COLO668 (cell line): ENCODE measurements around the gene YES1.
"Not testable (repeated sequence)": the region's sequence is repeated elsewhere in the genome, so short reads cannot be mapped to it uniquely, and the experiment has no call there.

ENCODE experiments used
- DNase-seq: peaks from one replicate; lab custom pipeline; 2025; ENCODE audit not compliant: unreplicated experiment; lab: John Stamatoyannopoulos, UW

The YES1 gene

GRCh38 chr18:686339-687111 lies 125.5 kb downstream of the YES1 start:
- no peak for DNase-seq

GRCh38 chr18:685438-685837 lies 126.6 kb downstream of the YES1 start:
- DNase-seq = no peak

- no peak for DNase-seq
Observed at GRCh38 chr18:683531-683930, 128.5 kb downstream of the YES1 start.

GRCh38 chr18:682833-683232 lies 129.2 kb downstream of the YES1 start:
- DNase-seq = no peak

GRCh38 chr18:682416-682815 lies 129.6 kb downstream of the YES1 start:
- not testable (repeated sequence) for DNase-seq

- no peak for DNase-seq
Observed at GRCh38 chr18:681985-682384, 130.1 kb downstream of the YES1 start.

GRCh38 chr18:680392-680791 lies 131.7 kb downstream of the YES1 start:
- DNase-seq = no peak

- no peak for DNase-seq
Observed at GRCh38 chr18:679516-679915, 132.5 kb downstream of the YES1 start.

- DNase-seq = no peak
Observed at GRCh38 chr18:678482-679182, 133.4 kb downstream of the YES1 start.

GRCh38 chr18:677951-678381 lies 134.1 kb downstream of the YES1 start:
- DNase-seq = no peak

GRCh38 chr18:677145-677544 lies 134.9 kb downstream of the YES1 start:
- no peak for DNase-seq

GRCh38 chr18:676736-677135 lies 135.3 kb downstream of the YES1 start:
- DNase-seq = no peak

GRCh38 chr18:676069-676468 lies 136.0 kb downstream of the YES1 start:
- DNase-seq = no peak

GRCh38 chr18:675307-675706 lies 136.7 kb downstream of the YES1 start:
- DNase-seq = no peak

- DNase-seq = no peak
Observed at GRCh38 chr18:673769-674168, 138.3 kb downstream of the YES1 start.

- no peak for DNase-seq
Observed at GRCh38 chr18:673317-673716, 138.7 kb downstream of the YES1 start.
